Measurements from ENCODE around the gene PROZ. TPM values are rescaled to one million over a fixed set of nuclear protein-coding genes. Genes with fewer than 3 reads are reported as not detected.

Gene PROZ
- total RNA-seq, 1 experiment from 2014 or later: not detected

DNA sequence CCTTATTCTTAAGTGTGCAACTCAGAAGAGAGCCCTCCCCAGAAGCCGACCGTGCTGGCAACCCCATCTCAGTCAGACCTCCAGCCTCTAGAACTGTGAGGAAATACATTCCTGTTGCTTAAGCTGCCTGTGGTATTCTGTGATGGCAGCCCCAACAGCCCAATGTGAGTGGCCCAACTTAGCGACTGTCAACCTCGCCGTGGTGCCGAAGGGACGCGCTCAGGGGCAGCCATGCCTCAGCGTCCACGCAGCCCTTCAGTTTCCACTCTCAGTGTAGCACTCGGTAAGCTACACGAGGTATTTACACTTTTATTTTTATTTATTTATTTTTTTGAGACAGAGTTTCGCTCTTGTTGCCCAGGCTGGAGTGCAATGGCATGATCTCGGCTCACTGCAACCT, 18.4 kb downstream of the PROZ start:
- no peak for DNase-seq (ENCODE audit: low read depth)

DNA sequence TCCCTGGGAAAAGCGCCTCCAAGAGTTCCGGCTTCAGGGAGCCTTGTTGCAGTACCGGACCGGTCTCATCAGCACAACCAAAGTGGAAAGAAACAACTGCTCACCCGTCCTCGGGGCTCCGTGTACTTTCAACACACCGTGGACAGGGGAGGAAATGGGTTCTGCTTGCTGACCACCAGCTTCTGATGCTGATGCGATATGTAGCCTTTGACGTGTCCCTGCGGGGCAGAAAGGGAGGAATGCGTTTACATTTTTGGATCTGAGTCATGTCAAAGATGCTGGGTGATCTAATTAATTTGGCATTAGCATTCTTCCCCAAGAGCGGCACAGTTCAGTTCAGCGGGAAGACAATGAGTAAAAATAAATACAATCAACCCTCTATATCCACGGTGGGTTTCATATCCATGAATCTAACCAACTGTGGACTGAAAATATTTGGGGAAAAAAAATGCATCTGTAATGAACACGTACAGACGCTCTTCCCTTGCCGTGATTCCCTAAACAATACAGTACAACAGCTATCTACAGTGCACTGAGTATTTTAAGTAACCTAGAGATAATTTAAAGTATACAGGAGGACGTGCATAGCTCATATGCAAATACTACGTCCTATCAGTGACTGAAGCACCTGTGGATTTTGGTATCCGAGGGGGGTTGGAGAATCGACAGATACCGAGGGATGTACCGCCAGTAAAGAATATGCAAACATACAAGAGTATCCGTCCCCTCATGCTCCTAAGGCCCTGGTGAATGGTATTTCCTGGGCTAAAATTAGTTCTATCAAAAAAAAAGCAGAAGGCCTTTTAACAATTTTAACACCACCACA, 19.8 kb downstream of the PROZ start:
- peak; percentile 78 for DNase-seq (ENCODE audit: low read depth)

DNA sequence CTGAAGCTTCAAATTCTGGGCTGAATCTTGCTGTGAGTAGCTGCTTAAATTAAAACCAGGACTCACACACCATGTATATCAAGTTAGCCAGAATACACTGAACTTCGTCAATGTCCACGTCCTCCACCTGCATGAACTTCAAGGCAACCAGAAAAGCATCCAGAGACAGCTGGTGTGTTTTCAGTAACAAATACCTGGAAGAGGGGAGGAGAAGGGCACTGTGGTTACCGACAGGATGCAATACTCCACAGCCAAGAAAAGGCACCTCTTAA, 20.4 kb downstream of the PROZ start:
- no peak for DNase-seq (ENCODE audit: low read depth)

DNA sequence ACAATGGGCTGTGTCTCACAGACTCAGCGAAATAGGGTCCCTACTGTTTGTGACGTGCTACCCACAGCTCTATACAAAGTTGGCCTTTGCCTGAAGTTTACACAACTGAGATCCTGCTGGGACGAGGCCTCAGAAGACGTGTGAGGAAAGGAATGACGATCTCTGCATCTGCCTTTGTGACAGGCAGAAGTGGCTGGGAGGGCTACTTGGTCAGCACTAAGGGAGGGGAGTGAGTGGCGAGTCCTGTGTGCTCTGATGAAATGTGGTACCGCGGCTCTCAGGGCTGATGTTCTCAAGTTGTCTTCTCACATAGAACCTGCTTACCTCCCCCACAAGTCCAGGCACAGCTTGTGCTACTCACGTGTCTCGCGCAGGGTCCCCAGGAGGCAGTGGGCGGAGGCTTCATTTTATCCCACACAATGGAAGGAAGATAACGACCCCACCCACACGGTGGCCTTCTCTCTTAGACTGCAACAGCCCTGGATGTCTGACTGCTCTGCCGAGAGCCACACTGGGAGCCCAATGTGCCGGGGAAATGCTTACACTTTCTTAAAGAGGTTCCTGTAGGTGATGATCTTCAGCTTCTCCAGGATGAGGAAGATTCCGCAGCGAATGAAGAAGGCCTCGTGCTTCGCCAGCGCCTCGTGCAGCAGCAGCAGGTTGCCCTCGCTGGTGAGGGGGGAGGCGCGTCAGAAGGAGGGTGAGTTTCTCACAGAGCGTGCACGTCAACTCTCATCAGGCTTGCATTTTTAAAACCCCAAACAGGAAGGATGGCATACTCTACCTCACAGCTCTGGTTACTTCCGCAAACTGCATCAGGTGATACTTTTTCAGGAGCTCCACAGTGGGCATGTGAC, 21.2 kb downstream of the PROZ start:
- DNase-seq (ENCODE audit: low read depth): no peak

DNA sequence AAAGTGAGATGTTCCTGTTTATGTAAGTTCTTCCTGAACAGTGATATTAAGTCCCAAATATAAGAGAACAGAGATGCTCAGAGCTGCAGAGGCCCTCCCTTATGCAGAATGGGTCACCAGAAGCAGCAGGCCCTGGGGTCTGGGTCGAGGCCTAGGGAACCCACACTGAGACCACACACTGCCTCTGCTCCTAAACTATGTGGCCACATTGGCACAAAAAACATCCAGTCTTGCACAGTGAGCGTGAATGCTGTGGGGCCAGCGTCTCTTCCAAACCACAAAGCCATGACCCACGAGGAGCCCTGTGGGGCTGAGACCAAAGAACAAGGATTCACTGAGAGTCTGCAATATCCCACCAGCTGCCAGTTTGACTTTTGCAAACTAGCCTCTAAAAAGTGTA, 23.6 kb downstream of the PROZ start:
- no peak for DNase-seq (ENCODE audit: low read depth)

DNA sequence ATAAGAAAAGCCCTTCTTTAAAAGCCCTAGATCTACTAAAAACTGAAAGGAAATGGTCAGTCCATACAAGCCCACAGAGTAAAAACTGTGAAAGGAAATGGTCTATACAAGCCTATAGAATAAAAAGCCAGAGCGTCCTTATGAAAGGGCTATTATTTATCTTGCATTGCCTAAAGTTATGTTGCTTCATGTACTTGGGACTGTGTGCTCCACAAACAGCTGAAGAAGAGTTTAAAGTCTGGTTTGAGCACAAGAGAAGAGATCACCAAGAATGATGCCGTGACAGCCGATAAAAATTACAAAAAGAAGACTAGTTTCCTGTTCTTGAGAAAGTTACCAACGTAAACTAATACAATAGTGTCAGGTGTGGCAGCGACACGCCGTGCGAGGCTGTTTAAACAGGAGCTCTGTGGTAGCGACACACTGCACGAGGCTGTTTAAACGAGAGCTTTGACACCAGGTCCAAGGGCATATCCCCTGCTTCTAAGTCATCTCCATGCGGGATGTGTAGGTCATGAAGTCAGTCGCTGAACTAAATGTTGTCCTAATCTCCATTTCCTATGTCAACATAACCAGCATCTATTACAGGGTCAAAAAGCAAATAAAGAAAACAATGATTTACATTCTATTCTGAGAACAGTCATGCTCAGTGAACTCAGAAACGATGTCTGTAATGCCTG, 25.1 kb downstream of the PROZ start:
- no peak for DNase-seq (ENCODE audit: low read depth)

DNA sequence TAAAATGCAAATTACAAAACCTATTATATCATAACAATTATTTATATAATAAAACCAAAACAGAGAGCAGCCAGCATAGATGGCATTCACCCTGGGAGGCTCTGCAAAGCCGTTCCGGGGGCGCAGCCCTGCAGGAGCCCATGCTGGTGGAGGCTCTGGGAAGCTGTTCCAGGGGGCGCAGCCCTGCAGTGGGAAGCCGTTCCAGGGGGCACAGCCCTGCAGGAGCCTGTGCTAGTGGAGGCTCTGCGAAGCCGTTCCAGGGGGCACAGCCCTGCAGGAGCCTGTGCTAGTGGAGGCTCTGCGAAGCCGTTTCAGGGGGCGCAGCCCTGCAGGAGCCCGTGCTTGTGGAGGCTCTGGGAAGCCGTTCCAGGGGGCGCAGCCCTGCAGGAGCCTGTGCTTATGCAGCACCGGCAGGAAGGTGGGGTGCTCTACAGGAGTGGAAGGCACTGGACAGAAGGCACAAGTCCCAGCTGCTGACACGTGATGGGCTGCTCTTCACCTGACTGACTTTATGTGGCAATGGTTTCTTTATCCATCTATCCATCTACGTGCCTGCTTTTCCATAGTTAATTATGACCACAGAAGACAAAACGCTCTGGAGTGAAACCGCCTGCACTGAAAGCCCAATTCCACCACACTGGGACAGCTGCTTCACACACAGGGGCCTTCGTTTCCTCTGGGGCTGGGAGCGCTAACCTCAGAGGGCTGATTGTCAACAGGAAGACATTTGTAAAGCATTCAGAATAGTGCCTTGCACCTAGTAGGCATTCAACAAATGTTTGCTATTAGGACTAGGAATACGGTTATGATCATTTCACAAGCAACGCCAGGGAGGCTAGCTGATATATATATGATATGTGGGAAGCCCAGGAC, 26.4 kb downstream of the PROZ start:
- DNase-seq (ENCODE audit: low read depth): no peak

DNA sequence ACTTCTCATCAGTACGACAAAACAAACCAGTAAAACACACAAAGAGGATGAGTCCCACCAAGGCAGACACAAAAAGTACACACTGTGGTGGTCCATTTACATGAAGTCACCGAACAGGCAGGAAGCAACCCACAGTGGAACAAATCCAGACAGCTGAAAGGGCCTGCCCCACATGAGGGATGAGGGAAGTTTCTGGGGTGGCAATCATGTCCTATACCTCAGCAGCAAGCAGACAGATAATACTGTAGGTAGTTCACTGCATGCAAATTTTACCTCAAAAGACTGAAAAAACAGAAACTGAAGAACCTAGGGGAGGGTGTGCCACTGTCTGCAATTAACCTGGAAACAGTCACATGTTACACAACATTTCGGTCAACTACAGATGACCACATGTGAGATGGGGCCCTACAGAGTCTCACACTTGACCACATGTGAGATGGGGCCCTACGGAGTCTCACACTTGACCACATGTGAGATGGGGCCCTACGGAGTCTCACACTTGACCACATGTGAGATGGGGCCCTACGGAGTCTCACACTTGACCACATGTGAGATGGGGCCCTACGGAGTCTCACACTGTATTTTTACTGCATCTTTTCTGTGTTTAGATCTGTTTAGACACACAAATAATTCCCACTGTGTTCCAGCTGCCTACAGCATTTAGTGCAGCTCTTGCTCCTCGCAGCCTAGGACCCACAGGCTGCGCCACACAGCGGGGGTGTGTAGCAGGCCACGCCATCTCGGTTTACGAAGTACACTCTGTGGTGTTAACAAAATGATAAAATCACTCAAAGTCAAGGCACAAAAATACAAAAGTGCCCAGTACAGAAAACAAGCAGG, 27.8 kb downstream of the PROZ start:
- no peak for DNase-seq (ENCODE audit: low read depth)

DNA sequence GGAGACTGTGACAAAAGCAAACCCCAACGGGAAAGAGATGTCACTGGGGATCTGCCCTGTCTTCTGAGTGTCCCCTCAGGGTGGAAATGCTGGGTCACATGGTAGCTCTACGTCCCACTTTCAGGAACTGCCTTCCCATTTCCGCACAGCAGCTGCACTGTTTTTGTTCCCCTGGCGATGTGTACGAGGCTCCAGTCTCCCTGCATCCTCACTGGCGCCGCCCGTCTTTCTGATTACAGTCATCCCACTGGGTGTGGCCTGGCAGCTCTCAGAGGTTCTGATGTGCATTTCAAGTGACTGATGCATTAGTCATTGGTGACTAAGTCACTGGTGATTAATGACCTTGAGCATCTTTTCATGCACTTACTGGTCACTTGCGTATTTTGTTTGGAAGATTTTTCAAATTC, 28.8 kb downstream of the PROZ start:
- peak; percentile 97 for DNase-seq (ENCODE audit: low read depth)

DNA sequence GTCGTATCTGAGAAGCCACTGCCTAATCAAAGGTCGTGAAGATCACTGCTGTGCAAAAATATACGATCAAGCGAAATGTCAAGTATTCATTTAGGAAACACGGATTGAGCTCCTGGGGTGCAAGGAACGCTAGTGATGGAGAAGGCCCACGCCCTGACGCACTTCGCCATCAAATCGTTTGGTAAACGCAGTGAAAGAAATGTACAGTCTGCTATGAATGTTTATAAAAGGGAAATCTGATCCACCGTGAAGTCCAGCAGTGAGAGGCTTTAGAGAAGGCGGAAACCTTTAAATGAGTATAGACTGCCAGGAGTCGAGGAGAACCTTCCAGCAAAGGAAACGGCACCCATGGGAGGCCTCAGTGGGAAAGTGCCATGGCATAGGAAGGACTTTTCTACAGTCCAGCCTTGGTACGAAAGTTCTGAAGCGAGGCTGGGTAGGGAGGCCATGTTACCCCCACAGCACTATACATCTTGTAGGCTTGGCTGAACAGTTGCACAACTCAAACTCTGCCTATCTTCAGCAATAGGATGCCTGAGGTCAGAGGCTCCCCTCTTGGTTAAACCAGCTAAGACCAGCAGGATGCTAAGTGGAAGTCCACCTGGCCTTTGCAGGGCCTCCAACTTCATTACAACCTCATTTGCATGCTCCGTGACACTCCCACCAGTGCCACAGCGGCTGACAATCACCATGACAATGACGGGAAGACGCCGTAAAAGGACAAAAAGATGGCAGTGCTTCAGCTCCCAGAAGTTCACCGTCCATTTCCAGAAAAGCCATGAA, 29.6 kb downstream of the PROZ start:
- no peak for DNase-seq (ENCODE audit: low read depth)

DNA sequence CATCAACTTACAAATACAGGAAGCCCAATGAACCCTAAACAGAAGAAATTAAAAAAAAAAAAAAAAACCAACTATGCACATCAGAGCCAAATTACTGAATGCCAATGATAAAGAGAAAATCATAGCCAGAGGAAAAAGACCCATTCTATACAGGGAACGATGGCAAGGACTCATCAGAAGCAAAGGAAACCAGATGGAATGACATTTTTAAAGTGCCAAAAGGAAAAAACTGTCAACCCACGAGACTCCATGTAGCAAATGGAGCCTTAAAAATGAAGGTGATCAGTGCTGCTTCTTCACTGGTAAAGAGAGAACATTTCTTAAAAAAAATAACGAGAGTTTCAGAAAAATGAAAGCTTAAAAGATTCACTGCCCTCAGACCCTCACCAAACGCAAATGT, 31.7 kb downstream of the PROZ start:
- DNase-seq (ENCODE audit: low read depth): no peak

DNA sequence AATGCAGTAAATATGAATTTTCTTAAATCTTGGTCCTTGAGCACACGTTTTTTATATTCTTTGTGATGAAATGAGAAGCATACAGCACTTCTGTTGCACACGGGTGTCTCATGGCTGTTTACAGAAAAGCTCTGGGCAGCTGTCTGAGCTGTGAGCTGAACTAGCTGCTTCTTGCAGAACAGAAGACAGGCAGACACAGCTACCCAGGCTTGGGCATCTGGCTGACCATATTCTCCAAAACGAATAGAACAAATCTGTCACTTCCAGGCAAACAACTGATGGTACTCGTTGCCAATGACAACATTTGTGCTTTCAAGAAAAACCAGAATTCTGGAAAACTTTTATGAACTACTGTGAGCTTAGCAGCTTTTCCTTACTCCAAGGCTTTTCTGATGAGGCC, 33.8 kb downstream of the PROZ start:
- DNase-seq (ENCODE audit: low read depth): no peak

DNA sequence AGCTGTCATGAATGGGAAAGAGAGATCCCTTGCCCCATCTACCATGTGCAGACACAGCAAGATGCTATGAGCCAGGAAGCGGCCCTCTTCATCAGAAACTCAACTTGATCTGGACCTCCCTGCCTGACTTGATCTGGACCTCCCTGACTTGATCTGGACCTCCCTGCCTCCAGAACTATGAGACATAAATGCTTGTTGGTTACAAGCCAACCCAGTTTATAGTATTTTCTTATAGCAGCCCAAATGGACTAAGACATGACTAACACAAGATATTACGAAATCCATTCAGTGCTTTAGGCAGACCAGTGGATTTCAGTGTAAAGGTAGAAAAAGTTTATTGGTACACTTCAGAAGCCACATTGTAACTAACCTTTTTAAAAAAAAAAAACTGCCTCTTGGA, 34.5 kb downstream of the PROZ start:
- no peak for DNase-seq (ENCODE audit: low read depth)

DNA sequence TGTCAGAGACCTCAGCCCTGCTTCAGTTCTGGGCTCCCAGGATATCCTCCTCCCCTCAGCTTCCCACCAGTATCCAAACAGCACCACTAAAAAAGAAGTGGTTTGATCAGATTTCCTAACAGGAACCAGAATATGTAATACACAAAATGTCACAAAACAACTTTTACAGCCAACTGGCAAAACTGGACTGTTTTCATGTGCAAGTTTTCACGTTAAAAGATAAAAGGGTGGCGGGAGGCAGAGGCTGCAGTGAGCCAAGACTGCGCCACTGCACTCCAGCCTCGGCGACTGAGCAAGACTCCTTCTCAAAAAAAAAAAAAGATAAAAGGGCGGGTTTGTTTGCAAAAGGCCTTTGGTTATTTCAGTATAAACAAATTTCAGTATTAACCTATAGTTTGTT, 36.9 kb downstream of the PROZ start:
- no peak for DNase-seq (ENCODE audit: low read depth)

DNA sequence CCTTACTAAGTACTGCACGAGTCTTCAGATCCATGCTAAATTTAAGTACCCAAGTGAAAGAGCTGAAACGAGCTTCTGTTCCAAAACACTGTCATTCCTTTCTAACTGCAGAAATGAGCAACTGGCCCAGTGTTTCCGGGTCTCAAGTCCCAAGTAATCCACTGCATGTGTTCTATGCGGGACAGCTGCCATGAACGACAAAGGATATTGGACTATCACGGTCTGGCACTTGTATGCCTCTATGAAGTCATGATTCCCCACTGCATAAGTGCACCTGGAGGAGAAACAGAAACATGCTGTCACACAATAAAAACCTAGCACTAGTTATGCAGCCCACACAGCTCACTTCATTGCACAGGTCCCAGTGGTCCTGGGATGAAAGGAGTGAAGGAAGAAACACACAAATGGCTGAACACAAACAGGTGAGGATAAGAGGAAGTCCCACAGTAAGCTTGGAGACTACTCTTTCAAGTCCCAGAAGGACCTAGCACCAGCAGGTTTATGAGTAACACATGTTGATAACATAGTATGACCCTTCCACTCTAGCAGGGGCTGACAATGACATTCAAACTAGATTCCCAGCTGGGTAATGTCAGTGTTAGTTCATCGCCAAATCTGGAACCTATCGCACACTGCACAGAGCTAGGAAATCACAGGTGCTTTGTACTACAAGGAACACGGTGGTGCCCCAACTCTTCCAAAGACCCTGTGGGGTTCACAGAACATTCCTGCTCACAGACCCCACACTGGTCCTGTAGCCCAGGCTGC, 38.7 kb downstream of the PROZ start:
- DNase-seq (ENCODE audit: low read depth): no peak

DNA sequence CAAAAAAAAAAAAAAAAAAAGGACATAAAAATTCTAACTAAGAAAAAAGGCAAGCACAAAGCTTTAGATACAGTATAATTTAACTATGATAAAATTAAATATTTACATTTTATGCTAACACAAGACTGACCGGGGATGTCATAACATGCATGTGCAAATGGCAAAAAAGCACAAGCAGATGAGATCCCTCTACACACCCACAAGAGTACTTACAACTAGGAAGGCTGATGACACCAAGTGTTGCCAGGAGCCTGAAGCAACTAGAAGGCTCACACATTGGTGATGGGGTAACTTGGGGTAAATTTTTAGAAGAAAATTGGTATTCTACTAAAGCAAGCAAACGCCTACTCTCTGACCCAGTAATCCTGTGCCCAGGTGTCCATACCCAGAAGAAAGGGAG, 43.4 kb downstream of the PROZ start:
- DNase-seq (ENCODE audit: low read depth): no peak

DNA sequence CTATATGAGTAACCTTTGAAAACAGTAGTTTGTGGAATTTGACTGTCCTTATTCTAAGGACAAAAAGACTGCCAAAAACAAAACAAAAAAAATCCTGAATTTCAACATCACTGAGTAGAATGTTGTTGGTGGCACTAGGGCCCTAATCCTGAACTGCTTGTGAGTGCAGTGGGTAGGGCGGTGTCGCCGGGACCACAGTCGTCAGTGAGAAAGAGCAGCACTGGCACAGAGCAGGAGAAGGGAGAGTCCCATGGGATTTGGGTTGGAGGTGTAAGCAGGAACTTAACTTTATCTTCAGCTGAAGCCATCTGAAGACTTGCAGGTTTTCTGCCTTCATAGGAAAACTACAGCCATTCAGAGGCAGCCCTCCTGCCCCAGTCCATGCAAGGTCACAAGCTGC, 44.5 kb downstream of the PROZ start:
- no peak for DNase-seq (ENCODE audit: low read depth)

DNA sequence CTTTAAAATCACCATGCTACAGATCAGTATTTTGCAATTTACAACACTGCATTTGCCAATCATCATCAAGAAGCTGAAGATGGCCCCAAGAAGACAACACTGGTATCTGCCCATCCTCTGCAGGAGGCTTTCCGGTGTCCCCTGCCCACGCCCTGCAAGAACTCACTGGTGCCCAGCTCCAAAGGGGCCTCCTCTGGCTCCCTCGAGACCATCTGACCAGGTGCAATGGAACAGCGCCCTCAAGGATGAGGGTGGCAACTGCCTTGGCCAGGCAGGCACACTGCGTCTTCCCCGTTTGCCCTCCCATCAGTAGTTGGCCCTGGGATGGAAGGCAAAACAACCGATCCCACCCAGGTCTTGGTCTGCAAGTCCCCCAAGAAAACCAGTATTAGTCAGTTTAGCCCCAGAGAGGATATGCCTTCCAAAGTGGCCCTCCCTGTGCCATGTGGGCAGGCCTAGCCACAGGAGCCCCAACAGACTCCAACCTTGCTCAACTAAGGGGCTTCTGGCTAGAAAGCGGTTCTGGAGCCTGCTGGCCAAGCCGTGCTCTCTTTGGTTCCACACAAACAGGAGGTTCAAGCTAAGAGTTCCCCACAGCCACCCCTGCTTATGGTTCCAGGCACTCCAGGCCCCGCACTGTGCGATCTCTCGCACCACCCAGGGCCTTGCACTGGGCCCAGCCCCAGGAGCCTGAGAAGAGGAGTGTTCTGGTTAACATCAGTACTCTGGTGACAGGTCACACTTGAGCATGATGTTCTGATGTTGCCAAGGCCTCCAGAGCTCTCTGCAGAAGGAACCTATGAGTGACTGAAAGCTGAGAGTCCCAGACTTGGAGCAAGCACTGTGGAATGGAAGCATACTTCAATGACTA, 45.3 kb downstream of the PROZ start:
- DNase-seq (ENCODE audit: low read depth): no peak

Measured in Daoy (cell line).